A549 (cell line): ENCODE measurements around the gene MROH2B. TPM values are rescaled to one million over a fixed set of nuclear protein-coding genes. Genes with fewer than 3 reads are reported as not detected.

Experiments
- ATAC-seq, 2 experiments: fragments of 200-7000 bp in 1 of 2; fragments of >200 bp in 1 of 2; cut with Nextera tagmentation in 1 of 2; cut with Tn5 transposase in 1 of 2; 3 replicates each; pipeline versions ENCODE4 v1.8.0 to v1.9.1; 2018 to 2020; ENCODE audit warnings: mild to moderate bottlenecking in 1 of 2, moderate library complexity in 1 of 2
- CTCF ChIA-PET: fragments of 300-600 bp; sonication (Branson Sonifier 250); formaldehyde crosslinking; extraction: SDS; loops from one replicate; lab custom pipeline; 2021; ENCODE audit warnings: antibody characterized with exemption, inconsistent platforms; lab: Yijun Ruan, JAX
- POLR2A ChIA-PET: fragments of 350-600 bp; formaldehyde crosslinking; extraction: SDS; loops from one replicate; lab custom pipeline; 2021; ENCODE audit warnings: antibody characterized with exemption, inconsistent platforms; lab: Yijun Ruan, JAX
- DNase-seq, 2 experiments: peaks; one replicate each; pipeline versions ENCODE4 v3.0.0 to v3.0.0-alpha.2; 2011 to 2016; ENCODE audit warnings: low read depth in 1 of 2, low spot score in 1 of 2
- FAIRE-seq: peaks from 2 replicates; lab custom pipeline; 2011; peaks lifted over from hg19 to GRCh38; lab: Jason Lieb, UNC
- H3K27ac ChIP-seq, 2 experiments: fragments of >200 bp; sonication (Bioruptor Twin); formaldehyde crosslinking; 3 replicates each; pipeline ENCODE4 v1.5.1; 2016 to 2017
- H3K4me1 ChIP-seq: fragments of >200 bp; sonication (Bioruptor Twin); formaldehyde crosslinking; 3 replicates; pipeline ENCODE4 v1.6.1; 2016
- H3K4me2 ChIP-seq: fragments of >200 bp; sonication (Bioruptor Twin); formaldehyde crosslinking; 3 replicates; pipeline ENCODE4 v1.6.1; 2016
- H3K4me3 ChIP-seq: fragments of >200 bp; sonication (Bioruptor Twin); formaldehyde crosslinking; 3 replicates; pipeline ENCODE4 v1.5.1; 2016
- H3K9me3 ChIP-seq: fragments of >200 bp; sonication (Bioruptor Twin); formaldehyde crosslinking; 3 replicates; pipeline ENCODE4 v1.6.1; 2016
- BHLHE40 ChIP-seq: IDR thresholded peaks from 2 replicates; pipeline ENCODE4 v1.6.1; 2012; ENCODE audit warnings: low read depth, low read length, inconsistent platforms
- CBX8 ChIP-seq: fragments of 200-600 bp; sonication (generic); IDR thresholded peaks from 2 replicates; pipeline ENCODE4 v1.6.1; 2016
- CEBPB ChIP-seq, 2 experiments: fragments of >200 bp in 1 of 2; sonication (Bioruptor Twin) in 1 of 2; formaldehyde crosslinking in 1 of 2; IDR thresholded peaks; 2 replicates each; pipeline ENCODE4 v1.6.1; 2012 to 2016
- CHD2 ChIP-seq: fragments of 150-350 bp; IDR thresholded peaks from 2 replicates; pipeline ENCODE4 v1.6.1; 2014; ENCODE audit warnings: low read length; ENCODE audit not compliant: partially characterized antibody
- ESRRA ChIP-seq: fragments of 150-350 bp; IDR thresholded peaks from 2 replicates; pipeline ENCODE4 v1.6.1; 2014; ENCODE audit warnings: mild to moderate bottlenecking, low read length, borderline replicate concordance
- HDAC2 ChIP-seq: fragments of 200-600 bp; sonication (generic); IDR thresholded peaks from 2 replicates; pipeline ENCODE4 v1.6.1; 2016
- HMGXB4 ChIP-seq: fragments of 250-450 bp; sonication (Bioruptor Pico); IDR thresholded peaks from 2 replicates; pipeline ENCODE4 v1.5.0; 2021; ENCODE audit warnings: mild to moderate bottlenecking, moderate library complexity, borderline replicate concordance
- HOXA7 ChIP-seq: fragments of 250-450 bp; sonication (Bioruptor Pico); IDR thresholded peaks from 2 replicates; pipeline ENCODE4 v1.5.0; 2020; ENCODE audit warnings: mild to moderate bottlenecking, moderate library complexity
- JUNB ChIP-seq: fragments of >200 bp; sonication (Bioruptor Twin); formaldehyde crosslinking; IDR thresholded peaks from 2 replicates; pipeline ENCODE4 v1.6.1; 2016
- KDM1A ChIP-seq: fragments of 200-600 bp; sonication (generic); IDR thresholded peaks from 2 replicates; pipeline ENCODE4 v1.6.1; 2016; ENCODE audit warnings: low read depth, mild to moderate bottlenecking
- MAZ ChIP-seq: fragments of 150-350 bp; IDR thresholded peaks from 2 replicates; pipeline ENCODE4 v1.6.1; 2014; ENCODE audit warnings: antibody characterized with exemption, low read depth, low read length, borderline replicate concordance
- NFE2L2 ChIP-seq: fragments of 150-350 bp; conservative IDR thresholded peaks from 2 replicates; pipeline ENCODE4 v1.6.1; 2014; ENCODE audit warnings: low read length
- NPAS2 ChIP-seq: fragments of 250-450 bp; sonication (Bioruptor Pico); IDR thresholded peaks from 2 replicates; pipeline ENCODE4 v1.8.0; 2022; ENCODE audit warnings: mild to moderate bottlenecking, moderate library complexity, borderline replicate concordance
- NR3C1 ChIP-seq: fragments of >200 bp; sonication (Bioruptor Twin); formaldehyde crosslinking; IDR thresholded peaks from 3 replicates; pipeline ENCODE4 v1.6.1; 2017
- PHF8 ChIP-seq: fragments of 200-600 bp; sonication (generic); IDR thresholded peaks from 2 replicates; pipeline ENCODE4 v1.6.1; 2016; ENCODE audit warnings: low read depth, mild to moderate bottlenecking, antibody characterized with exemption, moderate library complexity, borderline replicate concordance
- POLR2A ChIP-seq: IDR thresholded peaks from 2 replicates; pipeline ENCODE4 v1.6.1; 2012; ENCODE audit warnings: mild to moderate bottlenecking, low read length
- RCOR1 ChIP-seq: fragments of 150-350 bp; IDR thresholded peaks from 2 replicates; pipeline ENCODE4 v1.6.1; 2014; ENCODE audit warnings: antibody characterized with exemption, low read length, low read depth
- RFX5 ChIP-seq: fragments of 450-650 bp; IDR thresholded peaks from 2 replicates; pipeline ENCODE4 v1.7.1; 2014; ENCODE audit warnings: antibody characterized with exemption, mild to moderate bottlenecking, moderate library complexity
- SMC3 ChIP-seq: fragments of >200 bp; sonication (Bioruptor Twin); formaldehyde crosslinking; IDR thresholded peaks from 3 replicates; pipeline ENCODE4 v1.6.1; 2018; ENCODE audit warnings: inconsistent platforms
- ZSCAN20 ChIP-seq: fragments of 250-450 bp; sonication (Bioruptor Pico); IDR thresholded peaks from 2 replicates; pipeline ENCODE4 v1.8.0; 2022; ENCODE audit warnings: mild to moderate bottlenecking, moderate library complexity
- WGBS: methylation state at CpG from one replicate; pipeline ENCODE4 v1.1.6; 2017; ENCODE audit errors: missing lambda C conversion rate; 5-methylcytosine and 5-hydroxymethylcytosine counted together
- polyA plus RNA-seq, 4 experiments: library from polyadenylated mRNA; depleted of rRNA in 3 of 4; stranded (reverse); fragments of >200 nt; fragmentation: RNase III in 1 of 4; extraction: RNeasy Plus Mini Kit Qiagen cat#74134 plus additional on column Dnase treatment in 1 of 4; gene quantifications; 2 replicates in 3 of 4; 3 replicates in 1 of 4; pipeline ENCODE4 v1.2.3, GENCODE V29; 2011 to 2017
- TF ChIP-seq, protein P1 (sequence below): fragments of >200 bp; sonication (Bioruptor Twin); formaldehyde crosslinking; IDR thresholded peaks from 3 replicates; pipeline ENCODE4 v1.5.1; 2016

The MROH2B gene
- polyA plus RNA-seq, 2 of the 4 experiments (the other 2 are of a cell fraction), result not detected

DNA sequence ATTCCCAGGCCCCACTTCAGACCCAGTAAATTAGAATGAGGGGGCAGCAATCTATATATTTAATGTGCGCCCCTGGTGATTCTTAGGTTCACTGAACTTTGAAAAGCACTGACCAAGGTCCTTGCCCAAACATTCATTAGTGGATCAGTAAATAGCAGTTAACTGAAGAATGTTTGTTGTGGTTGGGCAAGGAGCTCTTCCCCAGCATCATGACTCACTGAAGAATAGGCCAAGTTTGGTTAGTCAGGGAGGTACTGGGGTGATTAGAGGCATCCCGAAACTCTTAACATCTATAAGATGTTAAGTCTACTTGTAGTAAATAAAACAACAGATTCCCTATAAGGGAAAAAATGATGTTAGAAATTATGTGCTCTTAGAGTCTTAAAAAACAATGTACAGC is 833 bp upstream of the MROH2B start:
- Histone ChIP-seq H3K27ac (no peak overlapping the region), H3K4me3 (no peak overlapping the region), H3K9me3 (no peaks in the 10 kb centered on the region), H3K4me2 (no peak overlapping the region), H3K4me1 (no peaks in the 10 kb centered on the region)
- ATAC-seq (no peak), FAIRE-seq (no peak), DNase-seq (no peak)
- ChIA-PET POLR2A (no interaction called here), CTCF (no interaction called here)
- TF ChIP-seq SMC3 (no peak), HOXA7 (CRISPR knock-in tag) (no peak), ZSCAN20 (CRISPR knock-in tag) (no peak), JUNB (no peak), CHD2 (no peak), BHLHE40 (no peak), CEBPB (IDR thresholded peaks at IDR 0.05) (no peak), ESRRA (no peak), PHF8 (no peak), NFE2L2 (no peak), NR3C1 (no peak), HMGXB4 (CRISPR knock-in tag) (no peak)
- 61% methylated on average over 2 of the region's 2 CpGs for WGBS

- CTCF ChIA-PET, result no interaction called here
- Histone ChIP-seq H3K4me2 (no peak overlapping the region), H3K27ac (no peak overlapping the region), H3K9me3 (no peaks in the 10 kb centered on the region), H3K4me3 (no peak overlapping the region), H3K4me1 (no peaks in the 10 kb centered on the region)
- no peak for ATAC-seq
- FAIRE-seq, result no peak
- TF ChIP-seq ESRRA, result no peak
- no peak for TF ChIP-seq BHLHE40
- TF ChIP-seq KDM1A, result no peak
- no peak for TF ChIP-seq NPAS2 (CRISPR knock-in tag)
- TF ChIP-seq CHD2, result no peak
- no peak for TF ChIP-seq JUNB
- no peak for TF ChIP-seq HDAC2
- TF ChIP-seq, protein P1, sequence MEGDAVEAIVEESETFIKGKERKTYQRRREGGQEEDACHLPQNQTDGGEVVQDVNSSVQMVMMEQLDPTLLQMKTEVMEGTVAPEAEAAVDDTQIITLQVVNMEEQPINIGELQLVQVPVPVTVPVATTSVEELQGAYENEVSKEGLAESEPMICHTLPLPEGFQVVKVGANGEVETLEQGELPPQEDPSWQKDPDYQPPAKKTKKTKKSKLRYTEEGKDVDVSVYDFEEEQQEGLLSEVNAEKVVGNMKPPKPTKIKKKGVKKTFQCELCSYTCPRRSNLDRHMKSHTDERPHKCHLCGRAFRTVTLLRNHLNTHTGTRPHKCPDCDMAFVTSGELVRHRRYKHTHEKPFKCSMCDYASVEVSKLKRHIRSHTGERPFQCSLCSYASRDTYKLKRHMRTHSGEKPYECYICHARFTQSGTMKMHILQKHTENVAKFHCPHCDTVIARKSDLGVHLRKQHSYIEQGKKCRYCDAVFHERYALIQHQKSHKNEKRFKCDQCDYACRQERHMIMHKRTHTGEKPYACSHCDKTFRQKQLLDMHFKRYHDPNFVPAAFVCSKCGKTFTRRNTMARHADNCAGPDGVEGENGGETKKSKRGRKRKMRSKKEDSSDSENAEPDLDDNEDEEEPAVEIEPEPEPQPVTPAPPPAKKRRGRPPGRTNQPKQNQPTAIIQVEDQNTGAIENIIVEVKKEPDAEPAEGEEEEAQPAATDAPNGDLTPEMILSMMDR, result no peak
- no peak for TF ChIP-seq RFX5
- TF ChIP-seq POLR2A, result no peak
- TF ChIP-seq MAZ, result no peak
- TF ChIP-seq CBX8, result no peak
- no peak for TF ChIP-seq RCOR1
- POLR2A ChIA-PET, result no interaction called here
- 76% methylated on average over 2 of the region's 2 CpGs for WGBS
- DNase-seq, result no peak
Observed at GRCh38 chr5:41067714-41068568, 3.2 kb downstream of the MROH2B start.
